NCI-H128 (cell line): ENCODE data around the gene ABTB1.

ENCODE experiments used
- DNase-seq: peaks from one replicate; lab custom pipeline; 2025; ENCODE audit not compliant: unreplicated experiment; lab: John Stamatoyannopoulos, UW

ABTB1 gene

GRCh38 chr3:127719369-127719768, 46.6 kb downstream of the ABTB1 start:
- DNase-seq = no peak

GRCh38 chr3:127720161-127720823, 47.5 kb downstream of the ABTB1 start:
- DNase-seq = no peak

GRCh38 chr3:127720985-127721935, 48.5 kb downstream of the ABTB1 start:
- no peak for DNase-seq

- DNase-seq = no peak
These were observed 49.5 kb downstream of the ABTB1 start for GRCh38 chr3:127722091-127722784.

GRCh38 chr3:127723011-127723567, 50.3 kb downstream of the ABTB1 start:
- no peak for DNase-seq

GRCh38 chr3:127726894-127727293, 54.1 kb downstream of the ABTB1 start:
- no peak for DNase-seq

- no peak for DNase-seq
These were observed 55.8 kb downstream of the ABTB1 start for GRCh38 chr3:127728417-127729015.

GRCh38 chr3:127729556-127730056, 56.9 kb downstream of the ABTB1 start:
- no peak for DNase-seq

GRCh38 chr3:127730171-127730570, 57.4 kb downstream of the ABTB1 start:
- no peak for DNase-seq
